Activated CD4-positive, CD25-positive, alpha-beta regulatory T cell treated with anti-CD3 and anti-CD28 coated beads, Interleukin-2, amount 50 U/mL, for 16 hours (primary cell): ENCODE data around the gene DENND1B.
A peak's percentile ranks its signal among the peaks of the same experiment; 100 is the strongest.
"Not testable (repeated sequence)": the region's sequence is repeated elsewhere in the genome, so short reads cannot be mapped to it uniquely, and the experiment has no call there.

ENCODE experiments used
- DNase-seq: peaks from one replicate; pipeline ENCODE4 v3.0.0-alpha.2; 2020; ENCODE audit warnings: low read depth, low spot score

Gene DENND1B

GRCh38 chr1:197782722-197783360 is 7.6 kb upstream of the DENND1B start:
- no peak for DNase-seq

- no peak for DNase-seq
Measured at GRCh38 chr1:197781968-197782721, 6.9 kb upstream of the DENND1B start.

GRCh38 chr1:197779921-197780320 is 4.6 kb upstream of the DENND1B start:
- no peak for DNase-seq

- no peak for DNase-seq
Measured at GRCh38 chr1:197778366-197778945, 3.2 kb upstream of the DENND1B start.

- DNase-seq: no peak
Measured at GRCh38 chr1:197776351-197777105, 1.2 kb upstream of the DENND1B start.

GRCh38 chr1:197774466-197775281 is 606 bp downstream of the DENND1B start:
- peak; percentile 22 for DNase-seq

- no peak for DNase-seq
Measured at GRCh38 chr1:197773856-197774255, 1.4 kb downstream of the DENND1B start.

- DNase-seq: no peak
Measured at GRCh38 chr1:197771904-197772556, 3.2 kb downstream of the DENND1B start.

GRCh38 chr1:197771386-197771785 is 3.9 kb downstream of the DENND1B start:
- DNase-seq: no peak

- DNase-seq: no peak
Measured at GRCh38 chr1:197770243-197770642, 5.0 kb downstream of the DENND1B start.

GRCh38 chr1:197769287-197769686 is 6.0 kb downstream of the DENND1B start:
- DNase-seq: no peak

GRCh38 chr1:197768014-197768805 is 7.1 kb downstream of the DENND1B start:
- DNase-seq: no peak

GRCh38 chr1:197763769-197764168 is 11.5 kb downstream of the DENND1B start:
- no peak for DNase-seq

- DNase-seq: no peak
Measured at GRCh38 chr1:197763307-197763706, 12.0 kb downstream of the DENND1B start.

- no peak for DNase-seq
Measured at GRCh38 chr1:197761654-197762053, 13.6 kb downstream of the DENND1B start.

- not testable (repeated sequence) for DNase-seq
Measured at GRCh38 chr1:197755553-197755952, 19.7 kb downstream of the DENND1B start.

GRCh38 chr1:197752652-197753164 is 22.6 kb downstream of the DENND1B start:
- not testable (repeated sequence) for DNase-seq

- DNase-seq: no peak
Measured at GRCh38 chr1:197750366-197750765, 24.9 kb downstream of the DENND1B start.

- no peak for DNase-seq
Measured at GRCh38 chr1:197745911-197746310, 29.4 kb downstream of the DENND1B start.

GRCh38 chr1:197744979-197745378 is 30.3 kb downstream of the DENND1B start:
- DNase-seq: no peak
